Epithelial cell of esophagus (primary cell): ENCODE data around the gene PIGZ.
"Not testable (repeated sequence)": the region's sequence is repeated elsewhere in the genome, so short reads cannot be mapped to it uniquely, and the experiment has no call there.

Source experiments
- DNase-seq: peaks from one replicate; pipeline ENCODE4 v3.0.0; 2010; ENCODE audit warnings: low read depth
- H3K4me3 ChIP-seq: 2 replicates; pipeline ENCODE4 v1.5.1; 2011; ENCODE audit warnings: mild to moderate bottlenecking, low read length, control low read depth
- TF ChIP-seq, protein P1 (sequence below): IDR thresholded peaks from 2 replicates; pipeline ENCODE4 v1.5.1; 2011; ENCODE audit warnings: low read depth, mild to moderate bottlenecking, low read length, control low read depth, inconsistent platforms; ENCODE audit not compliant: insufficient read depth; ENCODE audit errors: missing control alignments

The PIGZ gene

DNA sequence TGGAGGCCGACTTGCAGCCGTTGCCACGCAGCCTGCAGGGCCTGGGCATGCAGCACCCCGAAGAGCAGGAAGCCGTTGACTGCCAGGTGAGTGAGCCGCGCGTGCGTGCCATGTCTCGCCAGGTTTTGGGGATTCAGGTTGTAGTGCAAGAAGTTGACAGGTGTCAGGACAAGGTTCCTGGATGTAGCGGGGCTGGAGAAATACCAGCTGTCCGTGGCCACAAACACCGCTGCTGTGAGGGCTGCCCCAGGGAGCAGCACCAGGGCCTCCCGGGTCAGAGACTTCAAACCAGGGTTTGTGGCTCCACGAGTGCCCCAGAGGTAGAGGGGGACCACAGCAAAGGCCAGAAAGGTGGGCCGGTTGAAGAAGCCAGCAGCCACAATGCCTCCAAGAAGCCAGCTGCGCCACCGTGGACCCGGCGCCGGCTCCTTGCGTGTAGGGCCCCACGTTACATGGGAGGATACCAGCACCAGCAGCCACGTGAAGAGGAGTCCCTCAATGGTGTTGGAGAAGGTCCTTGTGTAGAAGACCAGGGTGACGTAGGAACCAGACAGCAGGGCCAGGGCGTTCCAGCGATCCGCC is 20.7 kb downstream of the PIGZ start:
- H3K4me3 ChIP-seq = no peak overlapping the region
- no peak for DNase-seq
- TF ChIP-seq, protein P1, sequence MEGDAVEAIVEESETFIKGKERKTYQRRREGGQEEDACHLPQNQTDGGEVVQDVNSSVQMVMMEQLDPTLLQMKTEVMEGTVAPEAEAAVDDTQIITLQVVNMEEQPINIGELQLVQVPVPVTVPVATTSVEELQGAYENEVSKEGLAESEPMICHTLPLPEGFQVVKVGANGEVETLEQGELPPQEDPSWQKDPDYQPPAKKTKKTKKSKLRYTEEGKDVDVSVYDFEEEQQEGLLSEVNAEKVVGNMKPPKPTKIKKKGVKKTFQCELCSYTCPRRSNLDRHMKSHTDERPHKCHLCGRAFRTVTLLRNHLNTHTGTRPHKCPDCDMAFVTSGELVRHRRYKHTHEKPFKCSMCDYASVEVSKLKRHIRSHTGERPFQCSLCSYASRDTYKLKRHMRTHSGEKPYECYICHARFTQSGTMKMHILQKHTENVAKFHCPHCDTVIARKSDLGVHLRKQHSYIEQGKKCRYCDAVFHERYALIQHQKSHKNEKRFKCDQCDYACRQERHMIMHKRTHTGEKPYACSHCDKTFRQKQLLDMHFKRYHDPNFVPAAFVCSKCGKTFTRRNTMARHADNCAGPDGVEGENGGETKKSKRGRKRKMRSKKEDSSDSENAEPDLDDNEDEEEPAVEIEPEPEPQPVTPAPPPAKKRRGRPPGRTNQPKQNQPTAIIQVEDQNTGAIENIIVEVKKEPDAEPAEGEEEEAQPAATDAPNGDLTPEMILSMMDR = no peak

DNA sequence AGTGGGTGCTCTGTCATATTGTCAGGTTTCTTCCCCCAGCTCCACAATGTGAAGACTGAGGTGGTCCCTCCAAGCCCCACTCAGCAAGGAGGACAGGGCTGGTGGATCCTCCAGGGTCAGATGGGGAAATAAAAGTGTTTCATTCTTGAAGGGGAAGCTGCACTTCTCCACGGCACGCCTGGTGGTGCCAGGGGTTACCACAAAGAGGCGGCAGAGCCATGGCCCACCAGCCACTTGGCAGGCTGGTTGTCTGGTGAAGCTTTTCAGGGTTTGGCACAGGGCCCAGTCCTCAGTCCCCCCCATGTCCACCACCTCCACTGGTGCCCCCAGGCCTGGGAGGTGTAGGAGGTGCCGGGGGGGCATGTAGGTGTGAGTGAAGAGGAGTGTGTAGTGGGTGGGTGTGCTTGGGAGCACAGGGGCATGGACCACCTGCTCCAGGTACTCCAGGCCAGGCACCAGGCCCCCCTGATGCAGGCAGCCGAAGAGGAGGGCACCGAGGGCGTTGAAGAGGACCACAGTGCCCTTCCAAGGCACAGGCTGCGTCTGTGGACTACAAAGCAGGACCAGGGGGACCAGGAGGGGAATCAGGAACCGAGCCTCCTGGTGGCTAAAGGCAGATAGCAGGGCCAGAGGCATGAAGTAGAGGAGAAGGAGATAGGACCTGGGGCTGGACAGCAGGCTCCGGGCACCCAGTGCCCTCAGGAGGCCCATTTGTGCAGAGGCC is 21.3 kb downstream of the PIGZ start:
- no peak overlapping the region for H3K4me3 ChIP-seq
- DNase-seq = no peak
- TF ChIP-seq, protein P1 = peak; percentile 17

DNA sequence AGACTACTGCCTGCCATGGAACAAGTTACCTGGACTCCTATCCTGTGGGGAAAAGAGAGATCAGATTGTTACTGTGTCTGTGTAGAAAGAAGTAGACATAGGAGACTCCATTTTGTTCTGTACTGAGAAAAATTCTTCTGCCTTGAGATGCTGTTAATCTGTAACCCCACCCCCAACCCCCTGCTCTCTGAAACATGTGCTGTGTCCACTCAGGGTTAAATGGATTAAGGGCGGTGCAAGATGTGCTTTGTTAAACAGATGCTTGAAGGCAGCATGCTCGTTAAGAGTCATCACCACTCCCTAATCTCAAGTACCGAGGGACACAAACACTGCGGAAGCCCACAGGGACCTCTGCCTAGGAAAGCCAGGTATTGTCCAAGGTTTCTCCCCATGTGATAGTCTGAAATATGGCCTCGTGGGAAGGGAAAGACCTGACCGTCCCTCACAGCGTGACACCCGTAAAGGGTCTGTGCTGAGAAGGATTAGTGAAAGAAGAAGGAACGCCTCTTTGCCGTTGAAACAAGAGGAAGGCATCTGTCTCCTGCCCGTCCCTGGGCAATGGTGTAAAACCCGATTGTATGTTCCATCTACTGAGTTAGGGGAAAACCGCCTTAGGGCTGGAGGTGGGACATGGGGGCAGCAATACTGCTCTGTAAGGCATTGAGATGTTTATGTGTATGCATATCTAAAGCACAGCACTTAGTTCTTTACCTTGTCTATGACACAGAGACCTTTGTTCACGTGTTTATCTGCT is 24.4 kb downstream of the PIGZ start:
- not testable (repeated sequence) for DNase-seq
- H3K4me3 ChIP-seq = peak overlapping the region; percentile 99

DNA sequence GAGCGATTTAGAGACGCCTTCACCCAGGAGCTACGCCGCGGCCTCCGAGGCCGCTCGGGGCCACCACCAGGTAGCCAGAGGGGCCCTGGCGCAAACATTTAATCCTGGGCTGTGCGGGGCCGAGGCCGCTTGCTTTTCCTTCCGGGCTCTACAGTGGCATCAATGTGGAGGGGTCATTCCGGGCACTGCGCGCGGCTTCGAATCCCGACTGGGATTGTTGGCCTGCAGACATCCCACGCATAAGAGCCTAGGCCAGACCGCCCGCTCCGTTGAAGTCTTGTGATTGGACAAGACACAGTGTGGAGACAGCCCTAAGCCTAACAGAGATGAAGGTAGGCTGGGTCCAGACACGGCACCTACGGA is 25.7 kb downstream of the PIGZ start:
- no peak for DNase-seq
- peak overlapping the region; percentile 99 for H3K4me3 ChIP-seq
- TF ChIP-seq, protein P1 = no peak

DNA sequence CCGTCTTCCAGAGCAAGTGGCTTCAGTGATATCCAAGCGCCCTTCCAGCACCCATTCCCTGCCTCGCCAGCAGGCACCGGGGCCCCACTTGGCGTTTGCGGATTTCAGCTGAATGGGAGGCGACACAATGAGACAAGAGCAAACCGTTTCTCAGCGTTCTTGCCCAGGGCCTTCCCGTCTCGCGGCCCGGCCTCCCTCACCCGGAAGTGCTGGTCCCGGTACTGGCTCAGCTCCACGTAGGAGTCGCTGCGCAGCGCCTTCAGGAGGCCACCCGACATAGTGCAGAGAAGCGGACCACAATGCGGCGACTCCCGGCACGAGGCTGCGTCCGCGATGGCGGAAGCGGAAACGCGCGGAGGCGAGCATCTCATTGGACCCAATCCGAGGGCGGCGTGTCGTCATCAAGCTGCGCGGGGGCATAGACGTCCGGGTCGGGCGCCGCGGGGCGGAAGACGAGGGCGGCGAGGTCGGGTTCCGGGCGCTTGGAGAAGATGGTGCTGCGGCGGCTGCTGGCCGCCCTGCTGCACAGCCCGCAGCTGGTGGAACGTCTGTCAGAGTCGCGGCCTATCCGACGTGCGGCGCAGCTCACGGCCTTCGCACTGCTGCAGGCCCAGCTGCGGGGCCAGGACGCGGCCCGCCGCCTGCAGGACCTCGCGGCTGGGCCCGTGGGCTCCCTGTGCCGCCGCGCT is 26.3 kb downstream of the PIGZ start, which contains the start of gene NCBP2:
TSS of gene NCBP2 (minus strand) at position 303 of the 689 bp plus-strand sequence. CDS start at position 278, 25 bp downstream.
- TF ChIP-seq, protein P1 = peak; percentile 74
- DNase-seq = peak; percentile 99
- H3K4me3 ChIP-seq = peak within 1 kb of the TSS; percentile 99

DNA sequence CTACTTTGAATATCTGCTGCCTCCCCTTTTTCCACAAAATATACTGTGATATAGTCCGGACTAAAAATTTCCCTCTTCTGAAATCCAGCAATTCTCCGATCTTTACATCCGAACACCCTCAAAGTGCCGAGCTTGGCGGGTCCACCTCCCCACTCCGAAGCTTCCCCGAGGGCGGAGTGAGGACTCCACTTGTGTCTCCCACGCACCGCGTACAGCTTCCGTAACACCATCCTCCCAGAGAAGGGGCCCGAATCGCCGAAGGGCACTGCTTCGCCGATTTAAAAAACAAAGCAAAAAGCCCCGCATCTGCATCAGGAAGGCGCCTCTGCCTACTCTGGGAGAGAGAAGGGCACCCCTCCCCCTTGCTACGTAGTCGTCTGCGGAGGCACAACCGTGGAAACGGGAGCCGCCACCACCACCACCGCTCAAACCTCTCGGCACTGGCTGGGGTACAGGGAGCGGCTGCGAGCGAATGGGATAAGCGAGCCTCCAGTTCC is 26.9 kb downstream of the PIGZ start:
- TF ChIP-seq, protein P1 = no peak
- peak; percentile 55 for DNase-seq
- H3K4me3 ChIP-seq = peak overlapping the region; percentile 99

DNA sequence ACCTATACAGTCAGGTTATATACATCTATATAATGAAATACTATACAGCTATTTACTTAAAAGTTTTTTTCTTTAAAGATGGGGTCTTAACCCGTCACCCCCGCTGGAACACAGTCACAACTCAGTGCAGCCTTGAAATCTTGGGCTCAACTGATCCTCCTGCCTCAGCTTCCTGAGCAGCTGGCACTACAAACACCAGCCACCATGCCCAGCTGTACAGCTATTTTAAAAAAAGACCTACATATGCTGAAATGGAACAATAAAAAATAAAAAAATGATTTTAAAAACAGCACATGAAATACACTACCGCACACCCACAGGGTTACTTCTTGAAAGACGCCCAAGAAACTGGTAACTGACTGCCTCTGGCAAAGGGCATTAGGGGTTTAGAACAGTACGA is 30.1 kb downstream of the PIGZ start:
- no peak for DNase-seq
- no peak overlapping the region for H3K4me3 ChIP-seq
- TF ChIP-seq, protein P1 = no peak
